Activated CD4-positive, alpha-beta T cell treated with anti-CD3 and anti-CD28 coated beads, Interleukin-2, amount 10 ng/mL, durations not matched to agents 7 days and 5 days (primary cell): ENCODE data around the gene CLDN18. TPM values are rescaled to one million over a fixed set of nuclear protein-coding genes. Genes with fewer than 3 reads are reported as not detected.

ENCODE experiments used
- CTCF ChIA-PET: fragments of 350-600 bp; sonication (Branson Sonifier 250); formaldehyde crosslinking; loops from one replicate; lab custom pipeline; 2021; ENCODE audit warnings: antibody characterized with exemption; lab: Charles Lee
- POLR2A ChIA-PET: fragments of 350-600 bp; sonication (Branson Sonifier 250); formaldehyde crosslinking; loops from one replicate; lab custom pipeline; 2021; ENCODE audit warnings: antibody characterized with exemption; lab: Charles Lee
- DNase-seq: peaks from one replicate; pipeline ENCODE4 v3.0.0-alpha.2; 2020
- H3K27ac Mint-ChIP-seq: one replicate; pipeline ENCODE4 v1.8.0; 2021; ENCODE audit warnings: mild to moderate bottlenecking, moderate library complexity, mixed read lengths
- H3K27me3 Mint-ChIP-seq: one replicate; pipeline ENCODE4 v1.8.0; 2021; ENCODE audit warnings: mixed read lengths
- H3K36me3 Mint-ChIP-seq: one replicate; pipeline ENCODE4 v1.8.0; 2021; ENCODE audit warnings: low read depth, mixed read lengths
- H3K4me1 Mint-ChIP-seq: one replicate; pipeline ENCODE4 v1.8.0; 2021; ENCODE audit warnings: mixed read lengths
- H3K4me3 Mint-ChIP-seq: one replicate; pipeline ENCODE4 v1.8.0; 2021; ENCODE audit warnings: mild to moderate bottlenecking, moderate library complexity, mixed read lengths
- H3K9me3 Mint-ChIP-seq: one replicate; pipeline ENCODE4 v1.8.0; 2021; ENCODE audit warnings: mixed read lengths
- total RNA-seq, 2 experiments: library from RNA; stranded (reverse); gene quantifications; one replicate each; pipeline ENCODE4 v1.2.3, GENCODE V29; 2021

The CLDN18 gene
- total RNA-seq, 2 experiments from 2014 or later, result not detected

- Mint-ChIP-seq H3K27me3 (peaks cover 12% of the 10 kb centered on the region), H3K4me1 (peaks cover 14% of the 10 kb centered on the region), H3K27ac (no peak overlapping the region), H3K9me3 (peaks cover 2% of the 10 kb centered on the region), H3K36me3 (no peaks in the 10 kb centered on the region), H3K4me3 (no peak overlapping the region)
- ChIA-PET CTCF (interaction anchor here (1.4 to 3.5 kb wide), 4 partner anchors 10 to 49 kb away, joined by 5 to 17 read pairs (median 7); no protein-coding TSS in a partner anchor), POLR2A (no interaction called here)
- DNase-seq, result no peak
Measured at GRCh38 chr3:138070006-138070405, 60.0 kb downstream of the CLDN18 start.

- H3K4me3 Mint-ChIP-seq, result no peak overlapping the region
- H3K27me3 Mint-ChIP-seq, result peaks cover 19% of the 10 kb centered on the region
- no peak overlapping the region for H3K27ac Mint-ChIP-seq
- H3K36me3 Mint-ChIP-seq, result no peaks in the 10 kb centered on the region
- DNase-seq, result no peak
- peaks cover 2% of the 10 kb centered on the region for H3K9me3 Mint-ChIP-seq
- ChIA-PET POLR2A (no interaction called here), CTCF (interaction anchor here (0.6 kb wide), 1 partner anchor 122 kb away, joined by 3 read pairs; no protein-coding TSS in a partner anchor)
- peaks cover 1% of the 10 kb centered on the region for H3K4me1 Mint-ChIP-seq
Measured at GRCh38 chr3:138072796-138073195, 62.8 kb downstream of the CLDN18 start.

GRCh38 chr3:138078096-138078495, 68.1 kb downstream of the CLDN18 start:
- peaks cover 17% of the 10 kb centered on the region for H3K27me3 Mint-ChIP-seq
- H3K4me3 Mint-ChIP-seq, result no peak overlapping the region
- peaks cover 32% of the 10 kb centered on the region for H3K4me1 Mint-ChIP-seq
- ChIA-PET CTCF (no interaction called here), POLR2A (no interaction called here)
- H3K27ac Mint-ChIP-seq, result no peak overlapping the region
- H3K9me3 Mint-ChIP-seq, result peaks cover 2% of the 10 kb centered on the region
- no peaks in the 10 kb centered on the region for H3K36me3 Mint-ChIP-seq
- DNase-seq, result no peak

GRCh38 chr3:138078901-138079344, 69.0 kb downstream of the CLDN18 start:
- H3K36me3 Mint-ChIP-seq, result no peaks in the 10 kb centered on the region
- CTCF ChIA-PET, result no interaction called here
- POLR2A ChIA-PET, result no interaction called here
- H3K9me3 Mint-ChIP-seq, result no peaks in the 10 kb centered on the region
- H3K4me1 Mint-ChIP-seq, result peaks cover 40% of the 10 kb centered on the region
- H3K27ac Mint-ChIP-seq, result no peak overlapping the region
- DNase-seq, result no peak
- peaks cover 11% of the 10 kb centered on the region for H3K27me3 Mint-ChIP-seq
- no peak overlapping the region for H3K4me3 Mint-ChIP-seq

GRCh38 chr3:138079901-138080300, 69.9 kb downstream of the CLDN18 start:
- POLR2A ChIA-PET, result no interaction called here
- DNase-seq, result no peak
- CTCF ChIA-PET, result interaction anchor here (1.2 to 2.2 kb wide), 2 partner anchors 11 to 39 kb away, joined by 4 to 9 read pairs; no protein-coding TSS in a partner anchor
- H3K4me1 Mint-ChIP-seq, result peaks cover 44% of the 10 kb centered on the region
- no peaks in the 10 kb centered on the region for H3K9me3 Mint-ChIP-seq
- H3K27me3 Mint-ChIP-seq, result peaks cover 10% of the 10 kb centered on the region
- no peak overlapping the region for H3K4me3 Mint-ChIP-seq
- H3K36me3 Mint-ChIP-seq, result no peaks in the 10 kb centered on the region
- H3K27ac Mint-ChIP-seq, result peak overlapping the region; percentile 26

GRCh38 chr3:138081371-138082084, 71.6 kb downstream of the CLDN18 start:
- H3K4me3 Mint-ChIP-seq, result peak overlapping the region; percentile 65
- DNase-seq, result no peak
- peaks cover 5% of the 10 kb centered on the region for H3K27me3 Mint-ChIP-seq
- H3K36me3 Mint-ChIP-seq, result no peaks in the 10 kb centered on the region
- peak overlapping the region; percentile 62 for H3K27ac Mint-ChIP-seq
- CTCF ChIA-PET, result interaction anchor here (0.9 to 2.2 kb wide), 3 partner anchors 12 to 20 kb away, joined by 3 to 9 read pairs (median 5); no protein-coding TSS in a partner anchor
- peaks cover 44% of the 10 kb centered on the region for H3K4me1 Mint-ChIP-seq
- H3K9me3 Mint-ChIP-seq, result no peaks in the 10 kb centered on the region
- POLR2A ChIA-PET, result interaction anchor here (1.0 kb wide), 1 partner anchor 1329 kb away, joined by 3 read pairs; the partner anchor contains the start of gene STAG1

DNA sequence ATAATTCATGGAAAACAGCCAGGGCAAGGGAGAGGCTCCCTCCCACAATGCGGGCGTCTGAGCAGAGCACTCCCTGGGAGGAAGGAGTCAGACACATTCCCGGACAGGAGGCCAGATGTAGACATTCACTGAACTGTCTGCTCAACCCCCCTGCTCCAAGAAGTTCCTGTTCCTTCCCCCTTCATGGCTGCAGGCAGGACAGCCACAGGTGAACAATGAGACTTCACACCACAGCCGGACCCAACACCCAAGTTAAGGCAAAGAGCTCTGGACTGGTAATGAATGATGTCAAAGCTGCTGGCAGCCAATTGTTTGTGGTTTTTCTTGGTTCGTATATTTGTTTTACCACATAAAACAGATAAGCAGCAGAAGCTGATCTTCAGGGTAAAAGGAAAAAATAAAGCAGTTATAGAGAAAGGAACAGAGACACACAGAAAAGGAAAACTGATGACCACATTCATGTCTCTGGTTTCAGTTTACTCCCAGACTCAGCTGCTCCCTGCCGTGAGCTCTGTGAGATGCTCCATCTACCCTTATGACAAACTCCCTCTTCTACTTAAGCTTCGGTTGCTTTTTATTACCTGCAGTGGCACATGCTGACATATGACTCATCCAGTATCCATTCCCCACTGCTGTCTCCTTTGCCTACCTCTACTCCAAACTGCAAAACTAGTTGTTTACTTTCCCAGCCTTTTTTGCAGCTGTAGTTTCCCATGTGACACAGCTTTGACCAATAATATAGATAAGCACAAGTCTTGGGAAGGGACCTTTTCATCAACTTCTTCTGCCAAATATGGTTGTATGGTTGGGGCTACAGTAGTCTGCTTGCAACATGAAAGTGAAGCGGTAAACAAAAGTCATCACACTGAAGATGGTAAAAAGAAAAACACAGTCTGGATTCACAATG, 72.4 kb downstream of the CLDN18 start:
- Mint-ChIP-seq H3K27ac (peak overlapping the region; percentile 89), H3K4me3 (peak overlapping the region; percentile 65), H3K9me3 (no peaks in the 10 kb centered on the region), H3K36me3 (no peaks in the 10 kb centered on the region), H3K27me3 (peaks cover 7% of the 10 kb centered on the region), H3K4me1 (peaks cover 44% of the 10 kb centered on the region)
- CTCF ChIA-PET, result interaction anchor here (0.6 to 1.3 kb wide), 4 partner anchors 8 to 449 kb away, joined by 3 to 5 read pairs (median 3); no protein-coding TSS in a partner anchor
- DNase-seq, result peak; percentile 48
- POLR2A ChIA-PET, result interaction anchor here (1.0 kb wide), 1 partner anchor 1330 kb away, joined by 3 read pairs; the partner anchor contains the start of gene STAG1

- peaks cover 44% of the 10 kb centered on the region for H3K4me1 Mint-ChIP-seq
- ChIA-PET POLR2A (no interaction called here), CTCF (interaction anchor here (0.8 to 1.3 kb wide), 3 partner anchors 14 to 248 kb away, joined by 3 to 5 read pairs (median 3); no protein-coding TSS in a partner anchor)
- no peaks in the 10 kb centered on the region for H3K36me3 Mint-ChIP-seq
- peaks cover 9% of the 10 kb centered on the region for H3K27me3 Mint-ChIP-seq
- H3K27ac Mint-ChIP-seq, result peak overlapping the region; percentile 89
- DNase-seq, result no peak
- peak overlapping the region; percentile 65 for H3K4me3 Mint-ChIP-seq
- no peaks in the 10 kb centered on the region for H3K9me3 Mint-ChIP-seq
Measured at GRCh38 chr3:138082992-138083386, 73.0 kb downstream of the CLDN18 start.

Other genes starting within 250 kb of the CLDN18 start
- gene SOX14, start 245.8 kb upstream of the CLDN18 start, total RNA-seq, result not detected
- gene DZIP1L, start 105.4 kb downstream of the CLDN18 start, total RNA-seq, result under 1 TPM; 0.37 to 0.40 TPM
- gene A4GNT, start 122.2 kb downstream of the CLDN18 start, total RNA-seq, result not detected
- 10 to 100 TPM; 19.3 to 21.5 TPM for gene DBR1, start 164.8 kb downstream of the CLDN18 start, total RNA-seq
- gene ARMC8, start 177.1 kb downstream of the CLDN18 start, total RNA-seq, result 10 to 100 TPM; 39.0 to 53.2 TPM